B cell (primary cell): Measurements from ENCODE around the gene SWSAP1.

Source experiments
- CTCF ChIP-seq: fragments of 200-600 bp; IDR thresholded peaks from one replicate; pipeline ENCODE4 v1.8.0; 2022; ENCODE audit warnings: antibody characterized with exemption, mild to moderate bottlenecking
- EZH2 ChIP-seq: IDR thresholded peaks from 2 replicates; pipeline ENCODE4 v1.6.1; 2012; ENCODE audit warnings: borderline replicate concordance, low read depth, mild to moderate bottlenecking, moderate library complexity, low read length; ENCODE audit not compliant: insufficient read depth, poor library complexity, severe bottlenecking

GRCh38 chr19:11377756-11378155 is 3.3 kb downstream of the SWSAP1 start:
- TF ChIP-seq CTCF (no peak), EZH2 (no peak)
